Measurements from ENCODE around the gene RNU6-1. TPM values are rescaled to one million over a fixed set of nuclear protein-coding genes. Genes with fewer than 3 reads are reported as not detected.

RNU6-1 gene
- polyA plus RNA-seq, 1 experiment = not detected

DNA sequence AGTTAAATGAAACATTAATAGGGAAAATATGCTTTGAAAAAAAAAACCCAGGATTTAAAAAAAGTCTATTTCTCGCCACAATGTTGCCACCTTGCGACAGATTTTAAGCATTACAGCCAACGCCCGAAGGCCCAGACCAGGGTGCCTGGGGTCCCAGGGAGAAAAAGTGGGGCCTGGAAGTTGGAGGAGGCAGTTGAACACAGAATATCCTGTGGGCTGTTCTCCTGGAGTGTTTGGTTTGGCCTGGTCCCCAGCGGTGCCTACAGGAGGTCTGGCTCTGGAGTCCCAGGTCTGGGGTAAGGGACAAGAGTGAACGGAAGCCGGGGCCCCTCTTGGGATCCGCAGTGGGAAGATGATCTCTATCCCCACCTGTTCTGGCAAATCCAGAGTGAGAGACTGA is 3.4 kb downstream of the RNU6-1 start:
- ChIA-PET CTCF (interaction anchor here (0.6 to 5.3 kb wide), 40 partner anchors 22 to 891 kb away, joined by 3 to 52 read pairs (median 4); no protein-coding TSS in a partner anchor), POLR2A (no interaction called here)
- no peak for DNase-seq (ENCODE audit: low read depth, low spot score)
- Histone ChIP-seq H3K4me3 (ENCODE audit: low read depth, low read length) (no peak overlapping the region), H3K27ac (ENCODE audit: low read depth, low read length) (no peak overlapping the region), H3K27me3 (ENCODE audit: control insufficient read depth, insufficient read depth, low read length) (peaks cover 53% of the 10 kb centered on the region), H3K9me3 (ENCODE audit: control insufficient read depth, insufficient read depth, low read length) (peaks cover 9% of the 10 kb centered on the region; the same call in 1 of the 2 replicates)
- TF ChIP-seq, protein P1, sequence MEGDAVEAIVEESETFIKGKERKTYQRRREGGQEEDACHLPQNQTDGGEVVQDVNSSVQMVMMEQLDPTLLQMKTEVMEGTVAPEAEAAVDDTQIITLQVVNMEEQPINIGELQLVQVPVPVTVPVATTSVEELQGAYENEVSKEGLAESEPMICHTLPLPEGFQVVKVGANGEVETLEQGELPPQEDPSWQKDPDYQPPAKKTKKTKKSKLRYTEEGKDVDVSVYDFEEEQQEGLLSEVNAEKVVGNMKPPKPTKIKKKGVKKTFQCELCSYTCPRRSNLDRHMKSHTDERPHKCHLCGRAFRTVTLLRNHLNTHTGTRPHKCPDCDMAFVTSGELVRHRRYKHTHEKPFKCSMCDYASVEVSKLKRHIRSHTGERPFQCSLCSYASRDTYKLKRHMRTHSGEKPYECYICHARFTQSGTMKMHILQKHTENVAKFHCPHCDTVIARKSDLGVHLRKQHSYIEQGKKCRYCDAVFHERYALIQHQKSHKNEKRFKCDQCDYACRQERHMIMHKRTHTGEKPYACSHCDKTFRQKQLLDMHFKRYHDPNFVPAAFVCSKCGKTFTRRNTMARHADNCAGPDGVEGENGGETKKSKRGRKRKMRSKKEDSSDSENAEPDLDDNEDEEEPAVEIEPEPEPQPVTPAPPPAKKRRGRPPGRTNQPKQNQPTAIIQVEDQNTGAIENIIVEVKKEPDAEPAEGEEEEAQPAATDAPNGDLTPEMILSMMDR (IDR thresholded peaks at IDR 0.05; ENCODE audit: low read depth, low read length) = peak; percentile 75

DNA sequence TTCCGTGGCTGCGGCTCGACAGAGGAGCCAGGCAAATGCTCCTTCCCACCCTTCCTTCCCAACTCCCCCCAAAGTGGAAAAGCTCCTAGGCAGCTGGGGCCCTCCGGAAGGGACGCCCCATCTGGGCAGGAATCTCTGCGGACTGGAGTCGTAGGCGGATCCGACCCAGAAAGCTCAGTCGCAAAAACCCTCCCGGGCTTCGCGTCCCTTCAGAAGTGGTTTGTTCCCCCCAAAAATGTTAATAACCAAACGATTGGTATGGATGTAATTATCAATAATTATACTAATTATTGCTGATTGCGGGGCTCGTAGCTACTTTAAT is 3.8 kb downstream of the RNU6-1 start:
- Histone ChIP-seq H3K27ac (ENCODE audit: low read depth, low read length) (no peak overlapping the region), H3K27me3 (ENCODE audit: control insufficient read depth, insufficient read depth, low read length) (peaks cover 57% of the 10 kb centered on the region), H3K4me3 (ENCODE audit: low read depth, low read length) (peak overlapping the region; percentile 35), H3K9me3 (ENCODE audit: control insufficient read depth, insufficient read depth, low read length) (peaks cover 9% of the 10 kb centered on the region; the same call in 1 of the 2 replicates)
- CTCF ChIA-PET = interaction anchor here (0.6 to 5.3 kb wide), 40 partner anchors 22 to 890 kb away, joined by 3 to 52 read pairs (median 4); no protein-coding TSS in a partner anchor
- POLR2A ChIA-PET = interaction anchor here (0.7 kb wide), 1 partner anchor 794 kb away, joined by 3 read pairs; no protein-coding TSS in a partner anchor
- TF ChIP-seq, protein P1 (IDR thresholded peaks at IDR 0.05; ENCODE audit: low read depth, low read length) = no peak
- no peak for DNase-seq (ENCODE audit: low read depth, low spot score)

DNA sequence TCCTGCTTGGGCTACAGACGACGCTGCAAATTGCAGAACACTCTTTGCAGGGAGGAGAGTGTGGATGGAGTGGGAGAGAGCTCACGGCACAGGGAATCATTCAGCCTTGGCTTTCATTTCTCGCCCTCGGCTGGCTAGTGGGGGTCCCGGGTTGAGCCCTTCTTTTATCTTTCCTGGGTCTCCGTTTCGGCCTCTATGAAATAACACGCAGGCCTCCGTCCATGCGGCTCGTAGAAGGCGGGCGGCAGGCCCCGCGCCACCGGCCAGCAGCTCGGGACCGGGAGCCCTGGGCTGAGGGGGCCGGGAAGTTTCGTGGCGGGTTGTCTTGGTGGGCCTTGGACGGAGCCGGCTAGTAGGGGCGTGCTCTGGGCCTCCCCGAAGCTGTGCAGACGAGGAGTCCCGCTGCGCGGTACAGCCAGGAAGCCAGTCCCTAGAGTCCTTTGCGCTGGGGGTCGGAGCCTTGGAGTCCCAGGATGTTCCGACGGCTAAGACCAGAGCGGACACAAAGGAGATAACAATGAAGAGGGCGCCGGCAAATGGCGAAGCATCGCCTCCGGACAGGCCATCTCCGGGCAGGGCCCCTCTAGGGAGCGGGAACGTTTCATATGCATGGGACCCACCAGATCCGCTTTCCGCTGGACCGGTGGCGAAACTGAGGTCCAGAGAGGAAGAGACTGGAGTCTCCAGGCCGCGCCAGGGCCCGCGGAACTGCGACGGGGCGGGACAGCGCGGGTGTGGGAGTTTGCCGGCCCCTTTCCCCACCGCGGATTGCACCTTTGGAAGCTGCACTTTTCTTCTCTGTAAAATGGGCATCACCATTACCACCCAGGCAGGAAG is 4.3 kb downstream of the RNU6-1 start:
- no peak overlapping the region for H3K27ac ChIP-seq (ENCODE audit: low read depth, low read length)
- TF ChIP-seq, protein P1 (IDR thresholded peaks at IDR 0.05; ENCODE audit: low read depth, low read length) = no peak
- DNase-seq (ENCODE audit: low read depth, low spot score) = no peak
- peaks cover 9% of the 10 kb centered on the region; the same call in 1 of the 2 replicates for H3K9me3 ChIP-seq (ENCODE audit: control insufficient read depth, insufficient read depth, low read length)
- H3K27me3 ChIP-seq (ENCODE audit: control insufficient read depth, insufficient read depth, low read length) = peaks cover 62% of the 10 kb centered on the region
- POLR2A ChIA-PET = interaction anchor here (0.7 kb wide), 1 partner anchor 794 kb away, joined by 3 read pairs; no protein-coding TSS in a partner anchor
- CTCF ChIA-PET = interaction anchor here (0.6 to 5.3 kb wide), 41 partner anchors 21 to 890 kb away, joined by 3 to 52 read pairs (median 3); no protein-coding TSS in a partner anchor
- peak overlapping the region; percentile 35 for H3K4me3 ChIP-seq (ENCODE audit: low read depth, low read length)

DNA sequence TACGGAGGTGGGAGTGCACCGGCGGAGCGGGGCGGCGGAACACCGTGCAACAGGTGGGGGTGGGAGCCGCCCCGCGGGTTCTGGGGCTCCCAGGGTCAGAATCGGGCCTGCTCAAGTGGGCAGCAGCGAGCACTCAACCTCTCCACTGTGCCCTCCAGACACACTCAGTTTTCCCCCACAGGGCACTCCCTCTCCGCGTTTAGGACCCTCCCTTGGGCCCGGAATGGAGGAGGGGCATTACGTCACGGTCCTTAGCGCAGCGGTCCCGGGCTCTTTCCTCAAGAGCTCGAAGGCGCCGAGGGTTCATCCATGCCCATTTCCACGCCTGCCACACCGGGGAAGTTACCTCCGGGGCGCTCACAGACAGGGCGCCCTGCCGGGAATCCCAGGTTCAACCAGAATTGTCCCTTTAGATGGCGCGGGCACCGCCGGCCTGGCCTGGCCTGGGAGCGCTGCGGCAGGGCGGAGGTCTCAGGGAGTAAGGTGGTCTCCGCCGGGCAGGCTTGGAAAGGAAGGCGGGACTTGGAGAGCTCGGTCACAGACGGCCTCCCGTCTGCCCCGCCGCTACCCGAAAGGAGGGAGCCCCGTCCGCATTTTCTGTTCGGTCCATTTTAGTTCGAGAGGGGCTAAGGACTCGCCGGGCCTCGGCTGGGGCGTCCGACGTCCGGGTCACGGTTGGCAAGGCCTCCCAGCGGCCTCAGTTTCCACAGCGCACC is 5.1 kb downstream of the RNU6-1 start:
- DNase-seq (ENCODE audit: low read depth, low spot score) = no peak
- peaks cover 9% of the 10 kb centered on the region; the same call in 1 of the 2 replicates for H3K9me3 ChIP-seq (ENCODE audit: control insufficient read depth, insufficient read depth, low read length)
- TF ChIP-seq, protein P1 (IDR thresholded peaks at IDR 0.05; ENCODE audit: low read depth, low read length) = no peak
- H3K27ac ChIP-seq (ENCODE audit: low read depth, low read length) = no peak overlapping the region
- H3K27me3 ChIP-seq (ENCODE audit: control insufficient read depth, insufficient read depth, low read length) = peaks cover 70% of the 10 kb centered on the region
- POLR2A ChIA-PET = no interaction called here
- CTCF ChIA-PET = interaction anchor here (0.9 to 5.3 kb wide), 4 partner anchors 334 to 449 kb away, joined by 3 to 52 read pairs (median 7); no protein-coding TSS in a partner anchor
- H3K4me3 ChIP-seq (ENCODE audit: low read depth, low read length) = no peak overlapping the region; the same call in 1 of the 2 replicates

Measured in AG04450 (cell line).